OCI-LY3 (cell line): ENCODE measurements around the gene GRID2.
"Not testable (repeated sequence)": the region's sequence is repeated elsewhere in the genome, so short reads cannot be mapped to it uniquely, and the experiment has no call there.

Experiments used
- H2AFZ ChIP-seq: fragments of 200-600, 300-600 bp; shearing (Covaris generic); 2 replicates; pipeline ENCODE4 v1.6.0; 2014; ENCODE audit warnings: antibody characterized with exemption, low read depth, low read length
- H3K27ac ChIP-seq: fragments of 200-600, 300-600 bp; sonication (generic); 2 replicates; pipeline ENCODE4 v1.5.1; 2014; ENCODE audit warnings: mild to moderate bottlenecking, low read length, moderate library complexity, mixed read lengths
- H3K27me3 ChIP-seq: fragments of 200-600, 300-600 bp; sonication (generic); 2 replicates; pipeline ENCODE4 v1.6.1; 2014; ENCODE audit warnings: low read depth, low read length, mixed read lengths
- H3K36me3 ChIP-seq: fragments of 200-600, 300-600 bp; sonication (generic); replicated peaks from 2 replicates; pipeline ENCODE3; 2014; ENCODE audit warnings: low read depth, low read length, mixed read lengths
- H3K4me1 ChIP-seq: fragments of 300-600, 200-600 bp; sonication (generic); 2 replicates; pipeline ENCODE4 v1.6.1; 2014; ENCODE audit warnings: low read length, mixed read lengths
- H3K4me2 ChIP-seq: fragments of 200-600, 300-600 bp; sonication (generic); 2 replicates; pipeline ENCODE4 v1.6.1; 2014; ENCODE audit warnings: low read length, mixed read lengths
- H3K4me3 ChIP-seq: fragments of 300-600, 200-600 bp; sonication (generic); 2 replicates; pipeline ENCODE4 v1.5.1; 2014; ENCODE audit warnings: antibody characterized with exemption, mild to moderate bottlenecking, low read length, moderate library complexity
- H3K79me2 ChIP-seq: fragments of 300-600, 200-600 bp; shearing (Covaris generic); 2 replicates; pipeline ENCODE4 v1.6.1; 2014; ENCODE audit warnings: mild to moderate bottlenecking, low read length, mixed read lengths
- H3K9ac ChIP-seq: fragments of 300-600, 200-600 bp; shearing (Covaris generic); 2 replicates; pipeline ENCODE4 v1.6.0; 2014; ENCODE audit warnings: mild to moderate bottlenecking, low read length, moderate library complexity
- H3K9me3 ChIP-seq: fragments of 200-600, 300-600 bp; shearing (Covaris generic); 2 replicates; pipeline ENCODE4 v1.6.1; 2014; ENCODE audit warnings: low read length, mixed read lengths; ENCODE audit not compliant: insufficient read depth
- H4K20me1 ChIP-seq: fragments of 200-600, 300-600 bp; sonication (generic); 2 replicates; pipeline ENCODE4 v1.6.1; 2016; ENCODE audit warnings: low read length, mixed read lengths; ENCODE audit not compliant: insufficient read depth
- CTCF ChIP-seq: fragments of 200-600, 300-600 bp; sonication (generic); IDR thresholded peaks from 2 replicates; pipeline ENCODE4 v1.5.1; 2014; ENCODE audit warnings: antibody characterized with exemption, low read length, low read depth
- EZH2phosphoT487 ChIP-seq: fragments of 200-600 bp; shearing (Covaris generic); IDR thresholded peaks from 2 replicates; pipeline ENCODE4 v1.6.1; 2018; ENCODE audit warnings: antibody characterized with exemption, mixed run types, low read depth

Gene GRID2

GRCh38 chr4:93660036-93660435 is 1356.3 kb downstream of the GRID2 start:
- Histone ChIP-seq H3K4me1 (peaks cover 30% of the 10 kb centered on the region), H3K27me3 (no peaks in the 10 kb centered on the region), H3K4me2 (no peak overlapping the region), H3K79me2 (no peaks in the 10 kb centered on the region), H3K9me3 (no peaks in the 10 kb centered on the region), H2AFZ (no peak overlapping the region), H3K27ac (no peak overlapping the region), H3K9ac (no peak overlapping the region), H3K36me3 (no peaks in the 10 kb centered on the region), H4K20me1 (no peaks in the 10 kb centered on the region), H3K4me3 (no peak overlapping the region)
- TF ChIP-seq CTCF (no peak), EZH2phosphoT487 (no peak)

- TF ChIP-seq EZH2phosphoT487 (no peak), CTCF (no peak)
- H3K4me1 ChIP-seq, result peaks cover 8% of the 10 kb centered on the region; the same call in 1 of the 2 replicates
These were observed 1366.7 kb downstream of the GRID2 start for GRCh38 chr4:93670434-93670833.

GRCh38 chr4:93671093-93671492 is 1367.3 kb downstream of the GRID2 start:
- no peak overlapping the region for H3K4me3 ChIP-seq
- peaks cover 6% of the 10 kb centered on the region; the same call in 1 of the 2 replicates for H3K4me1 ChIP-seq
- H3K9me3 ChIP-seq, result no peaks in the 10 kb centered on the region
- no peak for TF ChIP-seq CTCF
- no peak for TF ChIP-seq EZH2phosphoT487
- H3K27me3 ChIP-seq, result no peaks in the 10 kb centered on the region
- H3K4me2 ChIP-seq, result no peak overlapping the region
- no peaks in the 10 kb centered on the region for H3K79me2 ChIP-seq
- no peak overlapping the region for H3K9ac ChIP-seq
- H3K27ac ChIP-seq, result no peak overlapping the region
- H2AFZ ChIP-seq, result no peak overlapping the region
- H3K36me3 ChIP-seq, result no peaks in the 10 kb centered on the region
- H4K20me1 ChIP-seq, result no peaks in the 10 kb centered on the region

More at GRCh38 chr4:93670434-93670833, 1366.7 kb downstream of the GRID2 start:
- Histone ChIP-seq H3K9ac (no peak overlapping the region), H3K4me2 (no peak overlapping the region), H4K20me1 (no peaks in the 10 kb centered on the region), H3K27ac (no peak overlapping the region), H3K79me2 (no peaks in the 10 kb centered on the region), H3K9me3 (no peaks in the 10 kb centered on the region), H2AFZ (no peak overlapping the region), H3K4me3 (no peak overlapping the region), H3K36me3 (no peaks in the 10 kb centered on the region), H3K27me3 (no peaks in the 10 kb centered on the region)

GRCh38 chr4:93676937-93677336 is 1373.2 kb downstream of the GRID2 start:
- not testable (repeated sequence) for H3K79me2 ChIP-seq, H3K4me2 ChIP-seq, H2AFZ ChIP-seq, H3K4me1 ChIP-seq, H3K36me3 ChIP-seq, H3K27me3 ChIP-seq, H3K9ac ChIP-seq, H4K20me1 ChIP-seq, H3K9me3 ChIP-seq, H3K27ac ChIP-seq, H3K4me3 ChIP-seq

GRCh38 chr4:93684571-93684970 is 1380.8 kb downstream of the GRID2 start:
- Histone ChIP-seq H2AFZ (no peak overlapping the region), H4K20me1 (no peaks in the 10 kb centered on the region), H3K4me2 (no peak overlapping the region), H3K36me3 (no peaks in the 10 kb centered on the region), H3K4me1 (no peaks in the 10 kb centered on the region), H3K27me3 (no peaks in the 10 kb centered on the region), H3K9me3 (no peaks in the 10 kb centered on the region), H3K79me2 (no peaks in the 10 kb centered on the region), H3K4me3 (no peak overlapping the region), H3K9ac (no peak overlapping the region), H3K27ac (no peak overlapping the region)
- TF ChIP-seq EZH2phosphoT487, result no peak
- TF ChIP-seq CTCF, result no peak
